Transverse colon (tissue), 3 donors: ENCODE results near the gene PGGHG.

Experiments used
- POLR2A ChIP-seq: fragments of 450-650 bp; IDR thresholded peaks from one replicate; pipeline ENCODE4 v1.6.1; 2016; ENCODE audit warnings: antibody characterized with exemption, mild to moderate bottlenecking, moderate library complexity
- TF ChIP-seq, protein P1 (sequence below), 5 experiments: fragments of 200-600 bp in 3 of 5; fragments of 450-650 bp in 2 of 5; sonication (generic) in 3 of 5; IDR thresholded peaks; 1 replicate in 2 of 5; 2 replicates in 3 of 5; pipeline ENCODE4 v1.5.1; 2016 to 2017; ENCODE audit warnings: antibody characterized with exemption in 5 of 5, inconsistent platforms in 3 of 5, mild to moderate bottlenecking in 2 of 5, moderate library complexity in 1 of 5

DNA sequence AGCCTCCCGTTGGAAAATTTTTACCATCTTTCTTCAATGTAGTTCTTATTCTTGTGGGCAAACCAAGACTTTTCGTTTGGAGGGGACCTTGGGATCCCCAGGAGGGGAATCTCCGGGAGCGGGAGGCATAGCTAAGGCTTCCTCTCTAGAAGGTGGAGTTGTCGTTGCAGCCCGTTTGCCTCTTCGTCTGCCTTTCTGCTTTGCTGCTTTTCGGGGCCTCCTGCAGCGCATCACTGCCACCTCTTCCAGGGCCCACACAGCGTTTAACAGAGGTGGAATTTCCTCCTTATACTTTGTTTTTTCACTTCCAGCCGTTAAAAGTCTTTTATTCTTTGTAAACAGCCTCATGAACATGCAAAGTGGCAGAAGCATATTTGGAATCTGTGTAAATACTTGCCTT is 35.2 kb downstream of the PGGHG start:
- TF ChIP-seq, protein P1, sequence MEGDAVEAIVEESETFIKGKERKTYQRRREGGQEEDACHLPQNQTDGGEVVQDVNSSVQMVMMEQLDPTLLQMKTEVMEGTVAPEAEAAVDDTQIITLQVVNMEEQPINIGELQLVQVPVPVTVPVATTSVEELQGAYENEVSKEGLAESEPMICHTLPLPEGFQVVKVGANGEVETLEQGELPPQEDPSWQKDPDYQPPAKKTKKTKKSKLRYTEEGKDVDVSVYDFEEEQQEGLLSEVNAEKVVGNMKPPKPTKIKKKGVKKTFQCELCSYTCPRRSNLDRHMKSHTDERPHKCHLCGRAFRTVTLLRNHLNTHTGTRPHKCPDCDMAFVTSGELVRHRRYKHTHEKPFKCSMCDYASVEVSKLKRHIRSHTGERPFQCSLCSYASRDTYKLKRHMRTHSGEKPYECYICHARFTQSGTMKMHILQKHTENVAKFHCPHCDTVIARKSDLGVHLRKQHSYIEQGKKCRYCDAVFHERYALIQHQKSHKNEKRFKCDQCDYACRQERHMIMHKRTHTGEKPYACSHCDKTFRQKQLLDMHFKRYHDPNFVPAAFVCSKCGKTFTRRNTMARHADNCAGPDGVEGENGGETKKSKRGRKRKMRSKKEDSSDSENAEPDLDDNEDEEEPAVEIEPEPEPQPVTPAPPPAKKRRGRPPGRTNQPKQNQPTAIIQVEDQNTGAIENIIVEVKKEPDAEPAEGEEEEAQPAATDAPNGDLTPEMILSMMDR (IDR thresholded peaks at IDR 0.05): no peak
- TF ChIP-seq POLR2A: no peak
